Stomach (tissue), 9 donors: ENCODE results near the gene ANGPTL2. TPM values are rescaled to one million over a fixed set of nuclear protein-coding genes. Genes with fewer than 3 reads are reported as not detected.

ENCODE experiments used
- DNase-seq, 2 donors: peaks; one replicate each; pipeline versions ENCODE4 v3.0.0 to v3.0.0-alpha.2; 2013 to 2019
- H3K27ac ChIP-seq, 5 donors: fragments of 200-600 bp in 4 of 5; sonication (generic) in 4 of 5; one replicate each; pipeline ENCODE4 v1.5.1; 2013 to 2019; ENCODE audit warnings: mild to moderate bottlenecking in 1 of 5, moderate library complexity in 1 of 5
- H3K27me3 ChIP-seq, 3 donors: fragments of 200-600 bp; sonication (generic); one replicate each; pipeline ENCODE4 v1.5.1; 2017 to 2019; ENCODE audit warnings: mixed run types in 1 of 3
- H3K36me3 ChIP-seq, 4 donors: fragments of 200-600 bp; sonication (generic); 1 replicate in 3 of 4; 2 replicates in 1 of 4; pipeline ENCODE4 v1.5.1; 2016 to 2019
- H3K4me1 ChIP-seq, 4 donors: fragments of 200-600 bp; sonication (generic); one replicate each; pipeline ENCODE4 v1.5.1; 2016 to 2019
- H3K4me3 ChIP-seq, 4 donors: fragments of 200-600 bp; sonication (generic) in 3 of 4; one replicate each; pipeline ENCODE4 v1.5.1; 2016 to 2019; ENCODE audit warnings: mild to moderate bottlenecking in 1 of 4
- H3K9me3 ChIP-seq, 4 donors: fragments of 200-600 bp; sonication (generic); one replicate each; pipeline ENCODE4 v1.5.1; 2016 to 2019
- EP300 ChIP-seq: sonication (generic); formaldehyde crosslinking; IDR thresholded peaks from one replicate; pipeline ENCODE4 v1.6.1; 2017; ENCODE audit warnings: antibody characterized with exemption
- POLR2A ChIP-seq, 4 donors: fragments of 450-650 bp; IDR thresholded peaks; one replicate each; pipeline ENCODE4 v1.6.1; 2016; ENCODE audit warnings: antibody characterized with exemption in 4 of 4, control low read depth in 2 of 4, mild to moderate bottlenecking in 1 of 4, moderate library complexity in 1 of 4
- POLR2AphosphoS5 ChIP-seq, 3 donors: sonication (generic); formaldehyde crosslinking; IDR thresholded peaks; one replicate each; pipeline ENCODE4 v1.6.1; 2016; ENCODE audit warnings: antibody characterized with exemption in 3 of 3
- WGBS, 5 donors: extraction: QIAGEN DNeasy Blood & Tissue Kit in 3 of 5; methylation state at CpG; one replicate each; pipeline versions ENCODE4 v1.1.5 to v1.1.7; 2013 to 2018; 5-methylcytosine and 5-hydroxymethylcytosine counted together
- intact Hi-C: fragments of 100-400 bp; cut with DNase I; formaldehyde crosslinking; loops from one replicate; pipeline ENCODE4 v1.15.1; 2023; ENCODE audit warnings: low total_unique reads
- polyA plus RNA-seq, 3 donors: library from polyadenylated mRNA; stranded (reverse); fragments of 200-250 nt; gene quantifications; one replicate each; pipeline ENCODE4 v1.2.3, GENCODE V29; 2013
- total RNA-seq, 5 donors: library from RNA; depleted of rRNA; stranded (reverse); fragments of >200 nt; gene quantifications; one replicate each; pipeline versions ENCODE4 v1.1.0 to v1.2.3, GENCODE V29; 2014 to 2016
- TF ChIP-seq, protein P1 (sequence below), 7 experiments: fragments of 450-650 bp in 4 of 7; fragments of 200-600 bp in 3 of 7; sonication (generic) in 3 of 7; IDR thresholded peaks; one replicate each; pipeline ENCODE4 v1.5.1; 2016 to 2019; ENCODE audit warnings: antibody characterized with exemption in 7 of 7, control low read depth in 2 of 7, mild to moderate bottlenecking in 1 of 7
- donor health status: healthy with polysubstance abuse.
- donor health status: Bipolar disorder and iron deficiency.
- donor health status: healthy.

The ANGPTL2 gene
- total and polyA plus RNA-seq, 8 donors: 5.7 to 26.3 (median 10.2) TPM

GRCh38 chr9:127078336-127078735 is 44.1 kb downstream of the ANGPTL2 start:
- H3K36me3 ChIP-seq: no peaks in the 10 kb centered on the region
- no peak overlapping the region for H3K27ac ChIP-seq
- DNase-seq: no peak
- TF ChIP-seq, protein P1, sequence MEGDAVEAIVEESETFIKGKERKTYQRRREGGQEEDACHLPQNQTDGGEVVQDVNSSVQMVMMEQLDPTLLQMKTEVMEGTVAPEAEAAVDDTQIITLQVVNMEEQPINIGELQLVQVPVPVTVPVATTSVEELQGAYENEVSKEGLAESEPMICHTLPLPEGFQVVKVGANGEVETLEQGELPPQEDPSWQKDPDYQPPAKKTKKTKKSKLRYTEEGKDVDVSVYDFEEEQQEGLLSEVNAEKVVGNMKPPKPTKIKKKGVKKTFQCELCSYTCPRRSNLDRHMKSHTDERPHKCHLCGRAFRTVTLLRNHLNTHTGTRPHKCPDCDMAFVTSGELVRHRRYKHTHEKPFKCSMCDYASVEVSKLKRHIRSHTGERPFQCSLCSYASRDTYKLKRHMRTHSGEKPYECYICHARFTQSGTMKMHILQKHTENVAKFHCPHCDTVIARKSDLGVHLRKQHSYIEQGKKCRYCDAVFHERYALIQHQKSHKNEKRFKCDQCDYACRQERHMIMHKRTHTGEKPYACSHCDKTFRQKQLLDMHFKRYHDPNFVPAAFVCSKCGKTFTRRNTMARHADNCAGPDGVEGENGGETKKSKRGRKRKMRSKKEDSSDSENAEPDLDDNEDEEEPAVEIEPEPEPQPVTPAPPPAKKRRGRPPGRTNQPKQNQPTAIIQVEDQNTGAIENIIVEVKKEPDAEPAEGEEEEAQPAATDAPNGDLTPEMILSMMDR (IDR thresholded peaks at IDR 0.05): no peak
- TF ChIP-seq POLR2AphosphoS5 (IDR thresholded peaks at IDR 0.05) (no peak), EP300 (no peak), POLR2A (IDR thresholded peaks at IDR 0.05) (no peak)
- WGBS, 5 donors: 90 to 98% (median 94%) methylated on average over 6 of the region's 6 CpGs
- peaks cover 9 to 40% (median 27%) of the 10 kb centered on the region in 4 donors for H3K4me1 ChIP-seq
- intact Hi-C loops: no loop called here
- no peak overlapping the region for H3K4me3 ChIP-seq
- H3K9me3 ChIP-seq: no peaks in the 10 kb centered on the region
- H3K27me3 ChIP-seq: no peaks in the 10 kb centered on the region

DNA sequence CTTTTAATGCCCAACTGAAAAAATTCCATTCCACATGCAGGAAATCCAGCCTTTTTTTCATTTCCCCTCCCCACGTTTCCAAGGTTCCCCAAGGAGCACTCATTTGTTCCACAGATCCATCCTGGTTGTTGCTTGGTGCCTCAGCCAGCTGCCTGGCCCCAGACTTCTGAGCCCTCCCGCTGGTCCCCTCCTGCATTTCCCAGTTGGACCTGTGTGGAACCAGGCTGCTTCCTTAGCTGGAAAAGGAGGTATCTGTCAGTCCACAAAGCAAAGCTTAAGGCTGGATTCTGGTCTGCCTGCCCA is 44.8 kb downstream of the ANGPTL2 start:
- peaks cover 9 to 36% (median 26%) of the 10 kb centered on the region in 4 donors for H3K4me1 ChIP-seq
- TF ChIP-seq, protein P1 (IDR thresholded peaks at IDR 0.05): no peak
- TF ChIP-seq POLR2A (IDR thresholded peaks at IDR 0.05): no peak
- no peak for TF ChIP-seq POLR2AphosphoS5 (IDR thresholded peaks at IDR 0.05)
- intact Hi-C loops: no loop called here
- no peaks in the 10 kb centered on the region for H3K27me3 ChIP-seq
- no peak overlapping the region for H3K4me3 ChIP-seq
- H3K36me3 ChIP-seq: no peaks in the 10 kb centered on the region
- no peak for DNase-seq
- H3K27ac ChIP-seq: no peak overlapping the region
- H3K9me3 ChIP-seq: no peaks in the 10 kb centered on the region
- 77 to 91% (median 82%) methylated on average over 2 of the region's 2 CpGs for WGBS, 5 donors

DNA sequence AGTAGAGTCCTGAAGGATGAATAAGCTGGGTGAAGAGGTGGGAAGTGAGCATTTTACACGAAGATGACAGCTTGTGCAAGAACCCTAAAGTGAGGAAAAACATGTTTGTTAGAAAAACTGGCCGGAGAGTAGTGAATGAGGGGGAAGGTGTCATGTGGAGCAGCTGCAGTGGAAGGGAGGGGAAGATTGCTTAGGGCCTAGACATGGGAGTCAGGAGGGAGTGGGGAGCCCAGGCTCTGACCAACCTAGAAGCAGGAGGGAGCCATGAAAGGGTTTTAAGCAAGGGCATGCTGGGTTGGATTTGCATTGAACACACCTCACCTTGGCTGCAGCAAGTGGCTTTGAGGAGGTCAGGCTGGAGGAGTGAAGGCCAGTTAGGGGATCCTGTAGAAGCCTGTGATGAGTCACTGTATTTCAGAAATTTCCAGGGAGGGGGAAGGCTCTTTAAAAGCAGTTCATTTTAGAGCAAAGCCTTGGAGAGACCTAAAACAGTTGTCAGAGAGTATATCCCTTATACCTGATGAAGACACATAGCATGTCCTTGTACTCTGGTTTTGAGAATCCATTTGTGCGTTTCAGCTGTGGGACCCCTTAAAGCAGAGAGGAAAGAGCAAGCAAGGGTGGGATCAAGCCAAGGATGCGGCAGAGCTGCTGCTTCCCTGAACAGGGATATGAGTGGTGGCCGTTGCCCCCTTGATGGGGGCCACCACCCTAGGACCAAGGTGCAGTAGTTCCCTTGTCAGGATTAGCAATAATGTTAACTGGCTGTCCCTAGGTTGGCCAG is 45.4 kb downstream of the ANGPTL2 start:
- TF ChIP-seq POLR2A (IDR thresholded peaks at IDR 0.05): no peak
- TF ChIP-seq, protein P1 (IDR thresholded peaks at IDR 0.05): no peak
- no peak for TF ChIP-seq POLR2AphosphoS5 (IDR thresholded peaks at IDR 0.05)
- intact Hi-C loops: no loop called here
- peaks cover 0 to 3% (median under 1%) of the 10 kb centered on the region in 4 donors for H3K9me3 ChIP-seq
- no peak overlapping the region for H3K4me3 ChIP-seq
- no peak for DNase-seq
- no peaks in the 10 kb centered on the region for H3K27me3 ChIP-seq
- no peak overlapping the region for H3K27ac ChIP-seq
- peaks cover 9 to 36% (median 26%) of the 10 kb centered on the region in 4 donors for H3K4me1 ChIP-seq
- no peaks in the 10 kb centered on the region for H3K36me3 ChIP-seq
- WGBS, 5 donors: 87 to 95% (median 92%) methylated on average over 5 of the region's 5 CpGs

DNA sequence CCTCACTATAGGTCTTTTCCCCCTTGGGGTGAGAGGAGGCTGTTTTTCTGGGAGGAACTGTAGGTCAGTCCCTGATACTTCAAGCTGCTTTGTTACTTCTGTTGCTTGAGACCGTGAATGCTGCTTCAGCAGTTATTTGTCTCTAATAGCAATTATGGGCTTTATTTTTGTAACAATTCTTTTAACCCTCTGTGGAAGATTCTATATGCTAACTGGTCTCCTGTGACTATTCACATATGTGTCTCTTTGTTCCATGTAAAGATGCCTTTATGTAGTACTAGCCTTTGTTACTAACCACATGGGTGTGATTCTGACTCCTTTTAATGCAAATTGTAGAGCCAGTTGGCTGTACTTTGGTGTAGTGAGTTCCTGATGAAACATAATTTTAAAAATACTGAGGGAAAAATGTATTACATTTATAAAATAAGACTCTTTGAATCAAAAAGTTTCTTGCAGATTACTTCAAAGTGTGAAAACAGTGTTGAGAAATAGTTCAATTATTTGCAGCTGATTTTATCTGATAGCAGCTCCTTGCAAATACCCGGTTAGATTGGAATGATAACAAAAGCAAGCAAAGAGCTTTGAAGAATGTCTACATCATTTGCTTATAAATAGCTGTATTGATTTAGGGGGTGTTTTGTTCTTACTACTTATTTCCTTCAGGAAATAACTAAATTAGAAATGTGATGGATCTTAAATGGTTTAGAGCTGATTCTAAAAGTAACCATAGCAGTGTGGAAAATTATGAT is 46.6 kb downstream of the ANGPTL2 start:
- WGBS, 5 donors: 28 to 44% (median 33%) methylated on average over 2 of the region's 2 CpGs
- Histone ChIP-seq H3K36me3 (no peaks in the 10 kb centered on the region), H3K4me3 (no peak overlapping the region), H3K27me3 (no peaks in the 10 kb centered on the region), H3K27ac (no peak overlapping the region), H3K9me3 (peaks cover 0 to 10% (median 2%) of the 10 kb centered on the region in 4 donors), H3K4me1 (peaks cover 9 to 36% (median 26%) of the 10 kb centered on the region in 4 donors)
- intact Hi-C loops: no loop called here
- TF ChIP-seq POLR2A (IDR thresholded peaks at IDR 0.05) (no peak), POLR2AphosphoS5 (IDR thresholded peaks at IDR 0.05) (no peak), EP300 (no peak)
- TF ChIP-seq, protein P1 (IDR thresholded peaks at IDR 0.05): no peak
- no peak for DNase-seq
